Activated T-helper 2 cell treated with anti-CD3 and anti-CD28 coated beads, Interferon-gamma antibody, Interleukin-2, Interleukin-4, amounts not matched to agents 10 μg/mL and 5 μg/mL and 100 μg/mL, durations not matched to agents 14 hours and 24 hours and 36 hours (primary cell): ENCODE results near the gene LITAFD. TPM values are rescaled to one million over a fixed set of nuclear protein-coding genes. Genes with fewer than 3 reads are reported as not detected.

Experiments used
- DNase-seq: peaks from one replicate; pipeline ENCODE4 v3.0.0; 2021; ENCODE audit warnings: low spot score
- H3K27ac Mint-ChIP-seq: one replicate; pipeline ENCODE4 v1.8.0; 2021; ENCODE audit warnings: mixed read lengths
- H3K27me3 Mint-ChIP-seq: one replicate; pipeline ENCODE4 v1.8.0; 2021; ENCODE audit warnings: low read depth, mixed read lengths
- H3K36me3 Mint-ChIP-seq: one replicate; pipeline ENCODE4 v1.8.0; 2021; ENCODE audit warnings: low read depth, mixed read lengths
- H3K4me1 Mint-ChIP-seq: one replicate; pipeline ENCODE4 v1.8.0; 2021; ENCODE audit warnings: low read depth, mixed read lengths
- H3K4me3 Mint-ChIP-seq: one replicate; pipeline ENCODE4 v1.8.0; 2021; ENCODE audit warnings: low read depth, mild to moderate bottlenecking, moderate library complexity, mixed read lengths
- H3K9me3 Mint-ChIP-seq: one replicate; pipeline ENCODE4 v1.8.0; 2021; ENCODE audit warnings: mixed read lengths
- intact Hi-C: fragments of 100-400 bp; cut with micrococcal nuclease; formaldehyde crosslinking; loops from one replicate; pipeline ENCODE4 v1.15.1; 2023
- total RNA-seq: library from RNA; stranded (reverse); gene quantifications from 2 replicates; pipeline ENCODE4 v1.2.3, GENCODE V29; 2022

LITAFD gene
- total RNA-seq, 1 donor from 2014 or later = not detected

GRCh38 chr16:8850279-8850885 is 31.8 kb upstream of the LITAFD start:
- H3K27ac Mint-ChIP-seq = peak overlapping the region; percentile 83
- H3K4me3 Mint-ChIP-seq = no peak overlapping the region
- intact Hi-C loops = no loop called here

GRCh38 chr16:8851761-8852403 is 30.3 kb upstream of the LITAFD start:
- Mint-ChIP-seq H3K4me1 (peaks cover 24% of the 10 kb centered on the region), H3K4me3 (no peak overlapping the region), H3K27ac (peak overlapping the region; percentile 52), H3K27me3 (no peaks in the 10 kb centered on the region), H3K9me3 (no peaks in the 10 kb centered on the region), H3K36me3 (peaks cover 74% of the 10 kb centered on the region)
- intact Hi-C loops = no loop called here
- DNase-seq = no peak

More at GRCh38 chr16:8850279-8850885, 31.8 kb upstream of the LITAFD start:
- Mint-ChIP-seq H3K4me1 (peaks cover 24% of the 10 kb centered on the region), H3K27me3 (no peaks in the 10 kb centered on the region), H3K36me3 (peaks cover 60% of the 10 kb centered on the region), H3K9me3 (no peaks in the 10 kb centered on the region)
- no peak for DNase-seq

GRCh38 chr16:8852534-8852933 is 29.6 kb upstream of the LITAFD start:
- intact Hi-C loops = no loop called here
- Mint-ChIP-seq H3K27me3 (no peaks in the 10 kb centered on the region), H3K9me3 (no peaks in the 10 kb centered on the region), H3K27ac (no peak overlapping the region), H3K4me3 (no peak overlapping the region), H3K36me3 (peaks cover 78% of the 10 kb centered on the region), H3K4me1 (peaks cover 24% of the 10 kb centered on the region)
- DNase-seq = no peak

- peaks cover 79% of the 10 kb centered on the region for H3K36me3 Mint-ChIP-seq
- H3K4me1 Mint-ChIP-seq = peaks cover 27% of the 10 kb centered on the region
- no peak overlapping the region for H3K4me3 Mint-ChIP-seq
- H3K9me3 Mint-ChIP-seq = no peaks in the 10 kb centered on the region
- no peak for DNase-seq
- H3K27me3 Mint-ChIP-seq = no peaks in the 10 kb centered on the region
- intact Hi-C loops = no loop called here
- H3K27ac Mint-ChIP-seq = no peak overlapping the region
Observed at GRCh38 chr16:8853150-8853549, 29.0 kb upstream of the LITAFD start.

GRCh38 chr16:8853611-8854010 is 28.5 kb upstream of the LITAFD start:
- H3K4me1 Mint-ChIP-seq = peaks cover 28% of the 10 kb centered on the region
- no peak overlapping the region for H3K4me3 Mint-ChIP-seq
- peak overlapping the region; percentile 38 for H3K27ac Mint-ChIP-seq
- H3K36me3 Mint-ChIP-seq = peaks cover 79% of the 10 kb centered on the region
- intact Hi-C loops = no loop called here
- no peaks in the 10 kb centered on the region for H3K9me3 Mint-ChIP-seq
- DNase-seq = no peak
- H3K27me3 Mint-ChIP-seq = no peaks in the 10 kb centered on the region

GRCh38 chr16:8854298-8854948 is 27.7 kb upstream of the LITAFD start:
- H3K4me1 Mint-ChIP-seq = peaks cover 26% of the 10 kb centered on the region
- intact Hi-C loops = no loop called here
- no peaks in the 10 kb centered on the region for H3K27me3 Mint-ChIP-seq
- no peak overlapping the region for H3K27ac Mint-ChIP-seq
- no peak overlapping the region for H3K4me3 Mint-ChIP-seq
- peaks cover 81% of the 10 kb centered on the region for H3K36me3 Mint-ChIP-seq
- DNase-seq = no peak
- H3K9me3 Mint-ChIP-seq = no peaks in the 10 kb centered on the region

GRCh38 chr16:8855051-8855786 is 26.9 kb upstream of the LITAFD start:
- H3K27me3 Mint-ChIP-seq = no peaks in the 10 kb centered on the region
- peaks cover 21% of the 10 kb centered on the region for H3K4me1 Mint-ChIP-seq
- peaks cover 78% of the 10 kb centered on the region for H3K36me3 Mint-ChIP-seq
- intact Hi-C loops = no loop called here
- H3K9me3 Mint-ChIP-seq = no peaks in the 10 kb centered on the region
- no peak overlapping the region for H3K27ac Mint-ChIP-seq
- DNase-seq = no peak
- no peak overlapping the region for H3K4me3 Mint-ChIP-seq

GRCh38 chr16:8855972-8856371 is 26.2 kb upstream of the LITAFD start:
- Mint-ChIP-seq H3K4me3 (no peak overlapping the region), H3K4me1 (peaks cover 15% of the 10 kb centered on the region), H3K27me3 (no peaks in the 10 kb centered on the region), H3K9me3 (no peaks in the 10 kb centered on the region), H3K36me3 (peaks cover 74% of the 10 kb centered on the region), H3K27ac (no peak overlapping the region)
- intact Hi-C loops = no loop called here
- no peak for DNase-seq

GRCh38 chr16:8858994-8859912 is 22.9 kb upstream of the LITAFD start:
- intact Hi-C loops = no loop called here
- peaks cover 70% of the 10 kb centered on the region for H3K36me3 Mint-ChIP-seq
- H3K27ac Mint-ChIP-seq = no peak overlapping the region

GRCh38 chr16:8859913-8860881 is 22.0 kb upstream of the LITAFD start:
- no peak for DNase-seq
- Mint-ChIP-seq H3K4me1 (peaks cover 15% of the 10 kb centered on the region), H3K27ac (no peak overlapping the region), H3K27me3 (no peaks in the 10 kb centered on the region), H3K36me3 (peaks cover 62% of the 10 kb centered on the region), H3K4me3 (no peak overlapping the region), H3K9me3 (no peaks in the 10 kb centered on the region)
- intact Hi-C loops = no loop called here

More at GRCh38 chr16:8858994-8859912, 22.9 kb upstream of the LITAFD start:
- DNase-seq = no peak
- H3K4me1 Mint-ChIP-seq = peaks cover 13% of the 10 kb centered on the region
- H3K27me3 Mint-ChIP-seq = no peaks in the 10 kb centered on the region
- H3K4me3 Mint-ChIP-seq = no peak overlapping the region
- no peaks in the 10 kb centered on the region for H3K9me3 Mint-ChIP-seq

- intact Hi-C loops = no loop called here
- peaks cover 21% of the 10 kb centered on the region for H3K4me1 Mint-ChIP-seq
Observed at GRCh38 chr16:8861563-8862308, 20.4 kb upstream of the LITAFD start.

More at GRCh38 chr16:8861563-8862308, 20.4 kb upstream of the LITAFD start:
- Mint-ChIP-seq H3K9me3 (no peaks in the 10 kb centered on the region), H3K27ac (peak overlapping the region; percentile 28), H3K36me3 (peaks cover 51% of the 10 kb centered on the region), H3K4me3 (no peak overlapping the region), H3K27me3 (no peaks in the 10 kb centered on the region)
- no peak for DNase-seq
